ENCODE data around the gene NR2C1. TPM values are rescaled to one million over a fixed set of nuclear protein-coding genes. Genes with fewer than 3 reads are reported as not detected.
A peak's percentile ranks its signal among the peaks of the same experiment; 100 is the strongest.
"Not testable (repeated sequence)": the region's sequence is repeated elsewhere in the genome, so short reads cannot be mapped to it uniquely, and the experiment has no call there.

The NR2C1 gene
- total RNA-seq (2014; rRNA removed; shearing (Covaris generic)): 74.2 and 102 TPM in 2 replicates

GRCh38 chr12:95072900-95073697 lies at the start of gene NR2C1:
TSS of gene NR2C1 (minus strand) at chr12:95073618. CDS start at chr12:95067384, 6,234 bp downstream.
- in situ Hi-C loops (cut with HindIII; ENCODE audit: low sequenced_read_pairs): no loop called here
- peak; percentile 94 for DNase-seq (ENCODE audit: low spot score)

- in situ Hi-C loops (cut with HindIII; ENCODE audit: low sequenced_read_pairs): no loop called here
- no peak for DNase-seq (ENCODE audit: low spot score)
Observed at GRCh38 chr12:95118788-95119179, 45.4 kb upstream of the NR2C1 start.

- in situ Hi-C loops (cut with HindIII; ENCODE audit: low sequenced_read_pairs): no loop called here
- no peak for DNase-seq (ENCODE audit: low spot score)
Observed at GRCh38 chr12:95118138-95118787, 44.8 kb upstream of the NR2C1 start.

- in situ Hi-C loops (cut with HindIII; ENCODE audit: low sequenced_read_pairs): no loop called here
Observed at GRCh38 chr12:95117178-95117599, 43.8 kb upstream of the NR2C1 start.

GRCh38 chr12:95116773-95117172 lies 43.4 kb upstream of the NR2C1 start:
- in situ Hi-C loops (cut with HindIII; ENCODE audit: low sequenced_read_pairs): no loop called here

More at GRCh38 chr12:95117178-95117599, 43.8 kb upstream of the NR2C1 start:
- peak; percentile 90 for DNase-seq (ENCODE audit: low spot score)

GRCh38 chr12:95116341-95116740 lies 42.9 kb upstream of the NR2C1 start:
- DNase-seq (ENCODE audit: low spot score): no peak
- in situ Hi-C loops (cut with HindIII; ENCODE audit: low sequenced_read_pairs): no loop called here

More at GRCh38 chr12:95116773-95117172, 43.4 kb upstream of the NR2C1 start:
- no peak for DNase-seq (ENCODE audit: low spot score)

- in situ Hi-C loops (cut with HindIII; ENCODE audit: low sequenced_read_pairs): no loop called here
Observed at GRCh38 chr12:95115641-95116040, 42.2 kb upstream of the NR2C1 start.

GRCh38 chr12:95114766-95115405 lies 41.5 kb upstream of the NR2C1 start:
- in situ Hi-C loops (cut with HindIII; ENCODE audit: low sequenced_read_pairs): no loop called here
- DNase-seq (ENCODE audit: low spot score): no peak

More at GRCh38 chr12:95115641-95116040, 42.2 kb upstream of the NR2C1 start:
- no peak for DNase-seq (ENCODE audit: low spot score)

GRCh38 chr12:95107362-95107761 lies 33.9 kb upstream of the NR2C1 start:
- DNase-seq (ENCODE audit: low spot score): no peak
- in situ Hi-C loops (cut with HindIII; ENCODE audit: low sequenced_read_pairs): no loop called here

- no peak for DNase-seq (ENCODE audit: low spot score)
- in situ Hi-C loops (cut with HindIII; ENCODE audit: low sequenced_read_pairs): no loop called here
Observed at GRCh38 chr12:95105540-95105939, 32.1 kb upstream of the NR2C1 start.

- in situ Hi-C loops (cut with HindIII; ENCODE audit: low sequenced_read_pairs): no loop called here
- DNase-seq (ENCODE audit: low spot score): no peak
Observed at GRCh38 chr12:95104919-95105452, 31.6 kb upstream of the NR2C1 start.

- in situ Hi-C loops (cut with HindIII; ENCODE audit: low sequenced_read_pairs): no loop called here
- no peak for DNase-seq (ENCODE audit: low spot score)
Observed at GRCh38 chr12:95102916-95103671, 29.7 kb upstream of the NR2C1 start.

GRCh38 chr12:95101957-95102356 lies 28.5 kb upstream of the NR2C1 start:
- DNase-seq (ENCODE audit: low spot score); in situ Hi-C loops (cut with HindIII; ENCODE audit: low sequenced_read_pairs): not testable (repeated sequence)

GRCh38 chr12:95100264-95101190 lies 27.1 kb upstream of the NR2C1 start:
- DNase-seq (ENCODE audit: low spot score): peak; percentile 21
- in situ Hi-C loops (cut with HindIII; ENCODE audit: low sequenced_read_pairs): no loop called here

GRCh38 chr12:95099270-95099790 lies 25.9 kb upstream of the NR2C1 start:
- in situ Hi-C loops (cut with HindIII; ENCODE audit: low sequenced_read_pairs): no loop called here
- DNase-seq (ENCODE audit: low spot score): no peak

- DNase-seq (ENCODE audit: low spot score): peak; percentile 98
- in situ Hi-C loops (cut with HindIII; ENCODE audit: low sequenced_read_pairs): no loop called here
Observed at GRCh38 chr12:95096852-95097251, 23.4 kb upstream of the NR2C1 start.

GRCh38 chr12:95096378-95096777 lies 23.0 kb upstream of the NR2C1 start:
- in situ Hi-C loops (cut with HindIII; ENCODE audit: low sequenced_read_pairs): no loop called here
- no peak for DNase-seq (ENCODE audit: low spot score)

- DNase-seq (ENCODE audit: low spot score); in situ Hi-C loops (cut with HindIII; ENCODE audit: low sequenced_read_pairs): not testable (repeated sequence)
Observed at GRCh38 chr12:95095866-95096265, 22.4 kb upstream of the NR2C1 start.
